Spleen (tissue), 7 donors: ENCODE results near the gene FBLN1.

Experiments
- POLR2A ChIP-seq, 3 donors: fragments of 450-650 bp; IDR thresholded peaks; one replicate each; pipeline ENCODE4 v1.5.1; 2017; ENCODE audit warnings: antibody characterized with exemption in 3 of 3, mild to moderate bottlenecking in 1 of 3
- POLR2AphosphoS5 ChIP-seq, 3 donors: sonication (generic); formaldehyde crosslinking; IDR thresholded peaks; one replicate each; pipeline ENCODE4 v1.5.1; 2017; ENCODE audit warnings: antibody characterized with exemption in 3 of 3
- TF ChIP-seq, protein P1 (sequence below), 11 experiments: fragments of 200-600 bp in 7 of 11; fragments of 450-650 bp in 4 of 11; sonication (generic) in 4 of 11; IDR thresholded peaks in 8 of 11; conservative IDR thresholded peaks in 3 of 11; 1 replicate in 7 of 11; 2 replicates in 4 of 11; pipeline versions ENCODE4 v1.4.0 to v1.8.0; 2016 to 2021; ENCODE audit warnings: antibody characterized with exemption in 11 of 11, inconsistent platforms in 4 of 11, mild to moderate bottlenecking in 1 of 11
- donor health status: DM: no; HTN: no; CAD: no; lungs with moderate emphysema.
- donor health status: DM: no; HTN: no; CAD: no.
- donor health status: DM: no; HTN: no; CAD: no.

DNA sequence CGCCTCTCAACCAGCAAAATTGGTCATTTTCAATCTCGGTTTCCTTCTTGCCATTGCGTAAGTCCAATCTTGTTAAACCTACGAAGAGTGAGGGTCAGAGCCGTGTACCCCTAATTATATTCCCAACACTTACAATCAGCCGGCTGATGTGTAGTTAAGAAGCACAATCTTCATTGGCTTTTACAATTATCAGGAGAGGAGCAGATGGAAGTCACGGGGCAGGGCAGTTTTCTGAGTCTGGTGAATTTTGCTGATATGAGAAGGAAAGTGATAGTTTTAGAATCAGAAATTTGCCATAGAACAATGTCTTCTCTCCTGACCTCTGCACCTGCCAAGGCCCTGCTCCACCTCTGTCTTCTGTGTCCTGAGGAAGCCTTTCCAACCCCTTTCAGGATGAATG lies 134.0 kb downstream of the FBLN1 start:
- TF ChIP-seq POLR2AphosphoS5 (IDR thresholded peaks at IDR 0.05) (no peak), POLR2A (IDR thresholded peaks at IDR 0.05) (no peak)
- TF ChIP-seq, protein P1, sequence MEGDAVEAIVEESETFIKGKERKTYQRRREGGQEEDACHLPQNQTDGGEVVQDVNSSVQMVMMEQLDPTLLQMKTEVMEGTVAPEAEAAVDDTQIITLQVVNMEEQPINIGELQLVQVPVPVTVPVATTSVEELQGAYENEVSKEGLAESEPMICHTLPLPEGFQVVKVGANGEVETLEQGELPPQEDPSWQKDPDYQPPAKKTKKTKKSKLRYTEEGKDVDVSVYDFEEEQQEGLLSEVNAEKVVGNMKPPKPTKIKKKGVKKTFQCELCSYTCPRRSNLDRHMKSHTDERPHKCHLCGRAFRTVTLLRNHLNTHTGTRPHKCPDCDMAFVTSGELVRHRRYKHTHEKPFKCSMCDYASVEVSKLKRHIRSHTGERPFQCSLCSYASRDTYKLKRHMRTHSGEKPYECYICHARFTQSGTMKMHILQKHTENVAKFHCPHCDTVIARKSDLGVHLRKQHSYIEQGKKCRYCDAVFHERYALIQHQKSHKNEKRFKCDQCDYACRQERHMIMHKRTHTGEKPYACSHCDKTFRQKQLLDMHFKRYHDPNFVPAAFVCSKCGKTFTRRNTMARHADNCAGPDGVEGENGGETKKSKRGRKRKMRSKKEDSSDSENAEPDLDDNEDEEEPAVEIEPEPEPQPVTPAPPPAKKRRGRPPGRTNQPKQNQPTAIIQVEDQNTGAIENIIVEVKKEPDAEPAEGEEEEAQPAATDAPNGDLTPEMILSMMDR (IDR thresholded peaks at IDR 0.05 in 8 of 11, conservative IDR thresholded peaks at IDR 0.05 in 3 of 11): no peak
